ENCODE data around the gene CADPS. TPM values are rescaled to one million over a fixed set of nuclear protein-coding genes. Genes with fewer than 3 reads are reported as not detected.

Gene CADPS
- total RNA-seq, 1 experiment from 2014 or later, result 7.0 TPM

DNA sequence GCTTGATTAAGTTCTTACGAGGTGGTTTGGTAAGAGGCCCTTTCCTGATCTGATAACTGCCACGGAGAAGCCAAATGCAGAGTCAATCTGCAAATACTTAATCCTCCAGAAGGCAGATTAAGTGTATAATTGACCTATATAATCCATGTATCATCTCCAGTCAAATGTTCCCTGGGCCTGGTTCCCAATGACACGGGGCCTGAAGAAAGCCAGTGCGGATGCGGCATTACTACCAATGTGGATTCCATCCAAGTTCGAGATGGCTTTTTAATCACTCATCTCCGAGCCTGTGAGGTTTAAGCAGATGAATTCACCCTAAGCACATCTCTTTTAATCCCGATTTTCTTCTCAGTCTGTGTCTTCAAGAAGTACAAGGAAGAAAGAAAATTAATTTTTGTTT is 441.8 kb downstream of the CADPS start:
- ATAC-seq (no peak), DNase-seq (ENCODE audit: low spot score) (no peak)
- Mint-ChIP-seq H3K4me1 (peaks cover 39% of the 10 kb centered on the region), H3K9me3 (no peaks in the 10 kb centered on the region), H3K36me3 (no peaks in the 10 kb centered on the region), H3K4me3 (no peak overlapping the region), H3K27ac (no peak overlapping the region), H3K27me3 (ENCODE audit: low read depth) (peaks cover 19% of the 10 kb centered on the region)
- TF ChIP-seq ESRRA (CRISPR knock-in tag; IDR thresholded peaks at IDR 0.05; ENCODE audit: borderline replicate concordance) (no peak), ZNF416 (CRISPR knock-in tag; IDR thresholded peaks at IDR 0.05) (no peak), ZNF138 (CRISPR knock-in tag; conservative IDR thresholded peaks at IDR 0.05) (no peak), SMAD4 (CRISPR knock-in tag; IDR thresholded peaks at IDR 0.05) (no peak), FOXP1 (CRISPR knock-in tag; IDR thresholded peaks at IDR 0.05; ENCODE audit: borderline replicate concordance) (no peak), CREM (CRISPR knock-in tag; IDR thresholded peaks at IDR 0.05) (no peak), ETV6 (CRISPR knock-in tag; IDR thresholded peaks at IDR 0.05) (no peak)
- TF ChIP-seq, protein P1, sequence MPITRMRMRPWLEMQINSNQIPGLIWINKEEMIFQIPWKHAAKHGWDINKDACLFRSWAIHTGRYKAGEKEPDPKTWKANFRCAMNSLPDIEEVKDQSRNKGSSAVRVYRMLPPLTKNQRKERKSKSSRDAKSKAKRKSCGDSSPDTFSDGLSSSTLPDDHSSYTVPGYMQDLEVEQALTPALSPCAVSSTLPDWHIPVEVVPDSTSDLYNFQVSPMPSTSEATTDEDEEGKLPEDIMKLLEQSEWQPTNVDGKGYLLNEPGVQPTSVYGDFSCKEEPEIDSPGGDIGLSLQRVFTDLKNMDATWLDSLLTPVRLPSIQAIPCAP (CRISPR knock-in tag; IDR thresholded peaks at IDR 0.05), result no peak
- TF ChIP-seq, protein P2, sequence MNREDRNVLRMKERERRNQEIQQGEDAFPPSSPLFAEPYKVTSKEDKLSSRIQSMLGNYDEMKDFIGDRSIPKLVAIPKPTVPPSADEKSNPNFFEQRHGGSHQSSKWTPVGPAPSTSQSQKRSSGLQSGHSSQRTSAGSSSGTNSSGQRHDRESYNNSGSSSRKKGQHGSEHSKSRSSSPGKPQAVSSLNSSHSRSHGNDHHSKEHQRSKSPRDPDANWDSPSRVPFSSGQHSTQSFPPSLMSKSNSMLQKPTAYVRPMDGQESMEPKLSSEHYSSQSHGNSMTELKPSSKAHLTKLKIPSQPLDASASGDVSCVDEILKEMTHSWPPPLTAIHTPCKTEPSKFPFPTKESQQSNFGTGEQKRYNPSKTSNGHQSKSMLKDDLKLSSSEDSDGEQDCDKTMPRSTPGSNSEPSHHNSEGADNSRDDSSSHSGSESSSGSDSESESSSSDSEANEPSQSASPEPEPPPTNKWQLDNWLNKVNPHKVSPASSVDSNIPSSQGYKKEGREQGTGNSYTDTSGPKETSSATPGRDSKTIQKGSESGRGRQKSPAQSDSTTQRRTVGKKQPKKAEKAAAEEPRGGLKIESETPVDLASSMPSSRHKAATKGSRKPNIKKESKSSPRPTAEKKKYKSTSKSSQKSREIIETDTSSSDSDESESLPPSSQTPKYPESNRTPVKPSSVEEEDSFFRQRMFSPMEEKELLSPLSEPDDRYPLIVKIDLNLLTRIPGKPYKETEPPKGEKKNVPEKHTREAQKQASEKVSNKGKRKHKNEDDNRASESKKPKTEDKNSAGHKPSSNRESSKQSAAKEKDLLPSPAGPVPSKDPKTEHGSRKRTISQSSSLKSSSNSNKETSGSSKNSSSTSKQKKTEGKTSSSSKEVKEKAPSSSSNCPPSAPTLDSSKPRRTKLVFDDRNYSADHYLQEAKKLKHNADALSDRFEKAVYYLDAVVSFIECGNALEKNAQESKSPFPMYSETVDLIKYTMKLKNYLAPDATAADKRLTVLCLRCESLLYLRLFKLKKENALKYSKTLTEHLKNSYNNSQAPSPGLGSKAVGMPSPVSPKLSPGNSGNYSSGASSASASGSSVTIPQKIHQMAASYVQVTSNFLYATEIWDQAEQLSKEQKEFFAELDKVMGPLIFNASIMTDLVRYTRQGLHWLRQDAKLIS (CRISPR knock-in tag; IDR thresholded peaks at IDR 0.05; ENCODE audit: borderline replicate concordance), result no peak
- ChIA-PET POLR2A (no interaction called here), CTCF (interaction anchor here (0.9 kb wide), 1 partner anchor 126 kb away, joined by 3 read pairs; no protein-coding TSS in a partner anchor)

DNA sequence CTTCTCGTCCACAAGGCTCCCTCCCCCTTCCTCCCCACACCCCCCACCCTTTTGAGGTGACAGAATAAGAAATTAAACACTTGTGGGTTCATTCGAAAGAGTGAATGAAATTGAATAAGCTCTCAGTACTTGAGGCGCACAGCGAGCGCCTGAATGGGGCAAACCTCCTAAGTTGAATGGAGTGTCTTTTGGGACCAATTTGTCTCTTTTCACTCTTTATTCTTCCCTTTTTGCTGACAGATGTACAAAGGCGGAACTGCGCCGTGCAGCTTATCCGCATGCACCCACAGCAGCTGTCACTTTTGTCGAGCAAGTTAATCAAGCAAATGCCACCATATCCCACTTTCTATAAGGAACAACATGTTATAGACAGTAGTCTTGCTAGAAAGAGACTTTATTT is 454.0 kb downstream of the CADPS start:
- Mint-ChIP-seq H3K36me3 (no peaks in the 10 kb centered on the region), H3K4me1 (peaks cover 6% of the 10 kb centered on the region), H3K9me3 (no peaks in the 10 kb centered on the region), H3K27ac (no peak overlapping the region), H3K27me3 (ENCODE audit: low read depth) (peaks cover 8% of the 10 kb centered on the region), H3K4me3 (no peak overlapping the region)
- ATAC-seq, result no peak
- ChIA-PET POLR2A (no interaction called here), CTCF (no interaction called here)
- DNase-seq (ENCODE audit: low spot score), result no peak
- TF ChIP-seq MXD4 (CRISPR knock-in tag; IDR thresholded peaks at IDR 0.05; ENCODE audit: borderline replicate concordance), result no peak
- TF ChIP-seq, protein P3, sequence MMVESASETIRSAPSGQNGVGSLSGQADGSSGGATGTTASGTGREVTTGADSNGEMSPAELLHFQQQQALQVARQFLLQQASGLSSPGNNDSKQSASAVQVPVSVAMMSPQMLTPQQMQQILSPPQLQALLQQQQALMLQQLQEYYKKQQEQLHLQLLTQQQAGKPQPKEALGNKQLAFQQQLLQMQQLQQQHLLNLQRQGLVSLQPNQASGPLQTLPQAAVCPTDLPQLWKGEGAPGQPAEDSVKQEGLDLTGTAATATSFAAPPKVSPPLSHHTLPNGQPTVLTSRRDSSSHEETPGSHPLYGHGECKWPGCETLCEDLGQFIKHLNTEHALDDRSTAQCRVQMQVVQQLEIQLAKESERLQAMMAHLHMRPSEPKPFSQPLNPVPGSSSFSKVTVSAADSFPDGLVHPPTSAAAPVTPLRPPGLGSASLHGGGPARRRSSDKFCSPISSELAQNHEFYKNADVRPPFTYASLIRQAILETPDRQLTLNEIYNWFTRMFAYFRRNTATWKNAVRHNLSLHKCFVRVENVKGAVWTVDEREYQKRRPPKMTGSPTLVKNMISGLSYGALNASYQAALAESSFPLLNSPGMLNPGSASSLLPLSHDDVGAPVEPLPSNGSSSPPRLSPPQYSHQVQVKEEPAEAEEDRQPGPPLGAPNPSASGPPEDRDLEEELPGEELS (CRISPR knock-in tag; IDR thresholded peaks at IDR 0.05), result no peak
- TF ChIP-seq, protein P4, sequence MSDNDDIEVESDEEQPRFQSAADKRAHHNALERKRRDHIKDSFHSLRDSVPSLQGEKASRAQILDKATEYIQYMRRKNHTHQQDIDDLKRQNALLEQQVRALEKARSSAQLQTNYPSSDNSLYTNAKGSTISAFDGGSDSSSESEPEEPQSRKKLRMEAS (CRISPR knock-in tag; IDR thresholded peaks at IDR 0.05), result no peak
- TF ChIP-seq CBFB (CRISPR knock-in tag; IDR thresholded peaks at IDR 0.05; ENCODE audit: low read depth), result no peak
- TF ChIP-seq, protein P5, sequence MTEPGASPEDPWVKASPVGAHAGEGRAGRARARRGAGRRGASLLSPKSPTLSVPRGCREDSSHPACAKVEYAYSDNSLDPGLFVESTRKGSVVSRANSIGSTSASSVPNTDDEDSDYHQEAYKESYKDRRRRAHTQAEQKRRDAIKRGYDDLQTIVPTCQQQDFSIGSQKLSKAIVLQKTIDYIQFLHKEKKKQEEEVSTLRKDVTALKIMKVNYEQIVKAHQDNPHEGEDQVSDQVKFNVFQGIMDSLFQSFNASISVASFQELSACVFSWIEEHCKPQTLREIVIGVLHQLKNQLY (CRISPR knock-in tag; IDR thresholded peaks at IDR 0.05), result no peak
- TF ChIP-seq, protein P6, sequence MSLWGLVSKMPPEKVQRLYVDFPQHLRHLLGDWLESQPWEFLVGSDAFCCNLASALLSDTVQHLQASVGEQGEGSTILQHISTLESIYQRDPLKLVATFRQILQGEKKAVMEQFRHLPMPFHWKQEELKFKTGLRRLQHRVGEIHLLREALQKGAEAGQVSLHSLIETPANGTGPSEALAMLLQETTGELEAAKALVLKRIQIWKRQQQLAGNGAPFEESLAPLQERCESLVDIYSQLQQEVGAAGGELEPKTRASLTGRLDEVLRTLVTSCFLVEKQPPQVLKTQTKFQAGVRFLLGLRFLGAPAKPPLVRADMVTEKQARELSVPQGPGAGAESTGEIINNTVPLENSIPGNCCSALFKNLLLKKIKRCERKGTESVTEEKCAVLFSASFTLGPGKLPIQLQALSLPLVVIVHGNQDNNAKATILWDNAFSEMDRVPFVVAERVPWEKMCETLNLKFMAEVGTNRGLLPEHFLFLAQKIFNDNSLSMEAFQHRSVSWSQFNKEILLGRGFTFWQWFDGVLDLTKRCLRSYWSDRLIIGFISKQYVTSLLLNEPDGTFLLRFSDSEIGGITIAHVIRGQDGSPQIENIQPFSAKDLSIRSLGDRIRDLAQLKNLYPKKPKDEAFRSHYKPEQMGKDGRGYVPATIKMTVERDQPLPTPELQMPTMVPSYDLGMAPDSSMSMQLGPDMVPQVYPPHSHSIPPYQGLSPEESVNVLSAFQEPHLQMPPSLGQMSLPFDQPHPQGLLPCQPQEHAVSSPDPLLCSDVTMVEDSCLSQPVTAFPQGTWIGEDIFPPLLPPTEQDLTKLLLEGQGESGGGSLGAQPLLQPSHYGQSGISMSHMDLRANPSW (CRISPR knock-in tag; conservative IDR thresholded peaks at IDR 0.05; ENCODE audit: low read depth), result no peak
- TF ChIP-seq, protein P7, sequence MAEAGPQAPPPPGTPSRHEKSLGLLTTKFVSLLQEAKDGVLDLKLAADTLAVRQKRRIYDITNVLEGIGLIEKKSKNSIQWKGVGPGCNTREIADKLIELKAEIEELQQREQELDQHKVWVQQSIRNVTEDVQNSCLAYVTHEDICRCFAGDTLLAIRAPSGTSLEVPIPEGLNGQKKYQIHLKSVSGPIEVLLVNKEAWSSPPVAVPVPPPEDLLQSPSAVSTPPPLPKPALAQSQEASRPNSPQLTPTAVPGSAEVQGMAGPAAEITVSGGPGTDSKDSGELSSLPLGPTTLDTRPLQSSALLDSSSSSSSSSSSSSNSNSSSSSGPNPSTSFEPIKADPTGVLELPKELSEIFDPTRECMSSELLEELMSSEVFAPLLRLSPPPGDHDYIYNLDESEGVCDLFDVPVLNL (CRISPR knock-in tag; IDR thresholded peaks at IDR 0.05; ENCODE audit: borderline replicate concordance, low read depth), result no peak
- no peak for TF ChIP-seq KAT7 (CRISPR knock-in tag; IDR thresholded peaks at IDR 0.05; ENCODE audit: borderline replicate concordance)
- TF ChIP-seq CREM (CRISPR knock-in tag; IDR thresholded peaks at IDR 0.05), result no peak
- TF ChIP-seq IRF2 (CRISPR knock-in tag; IDR thresholded peaks at IDR 0.05; ENCODE audit: borderline replicate concordance, low read depth), result no peak
- TF ChIP-seq RORB (CRISPR knock-in tag; IDR thresholded peaks at IDR 0.05), result no peak
- TF ChIP-seq SOX15 (CRISPR knock-in tag; IDR thresholded peaks at IDR 0.05), result no peak
- TF ChIP-seq FOXJ3 (CRISPR knock-in tag; IDR thresholded peaks at IDR 0.05; ENCODE audit: borderline replicate concordance), result no peak
